Transverse colon (tissue), 4 donors: ENCODE data around the gene PCDHGB3. TPM values are rescaled to one million over a fixed set of nuclear protein-coding genes. Genes with fewer than 3 reads are reported as not detected.
A peak's percentile ranks its signal among the peaks of the same experiment; 100 is the strongest.

Experiments used
- DNase-seq: peaks from one replicate; pipeline ENCODE4 v3.0.0-alpha.2; 2019
- H3K27ac ChIP-seq, 4 donors: fragments of 200-600 bp; sonication (generic); 2 replicates each; pipeline ENCODE4 v1.5.1; 2016 to 2018; ENCODE audit warnings: inconsistent platforms in 4 of 4
- H3K27me3 ChIP-seq: fragments of 200-600 bp; sonication (generic); 2 replicates; pipeline ENCODE4 v1.5.1; 2017; ENCODE audit warnings: inconsistent platforms
- H3K36me3 ChIP-seq, 4 donors: fragments of 200-600 bp; sonication (generic); 2 replicates each; pipeline ENCODE4 v1.5.1; 2017 to 2019; ENCODE audit warnings: inconsistent platforms in 4 of 4
- H3K4me1 ChIP-seq, 4 donors: fragments of 200-600 bp; sonication (generic); 2 replicates each; pipeline ENCODE4 v1.5.1; 2017 to 2020; ENCODE audit warnings: inconsistent platforms in 4 of 4
- H3K4me3 ChIP-seq, 4 donors: fragments of 200-600 bp; sonication (generic); 1 replicate in 1 of 4; 2 replicates in 3 of 4; pipeline versions ENCODE4 v1.5.1 to v1.6.1; 2017 to 2019; ENCODE audit warnings: inconsistent platforms in 4 of 4
- H3K9me3 ChIP-seq, 2 donors: fragments of 200-600 bp; sonication (generic); 2 replicates each; pipeline ENCODE4 v1.5.1; 2017 to 2019; ENCODE audit warnings: inconsistent platforms in 2 of 2
- CTCF ChIP-seq, 5 experiments: fragments of 200-600 bp in 3 of 5; fragments of 450-650 bp in 2 of 5; sonication (generic) in 3 of 5; IDR thresholded peaks; 1 replicate in 2 of 5; 2 replicates in 3 of 5; pipeline ENCODE4 v1.5.1; 2016 to 2017; ENCODE audit warnings: antibody characterized with exemption in 5 of 5, inconsistent platforms in 3 of 5, mild to moderate bottlenecking in 2 of 5, moderate library complexity in 1 of 5
- EP300 ChIP-seq: sonication (generic); formaldehyde crosslinking; IDR thresholded peaks from one replicate; pipeline ENCODE4 v1.6.1; 2017; ENCODE audit warnings: antibody characterized with exemption, low read depth
- POLR2A ChIP-seq: fragments of 450-650 bp; IDR thresholded peaks from one replicate; pipeline ENCODE4 v1.6.1; 2016; ENCODE audit warnings: antibody characterized with exemption, mild to moderate bottlenecking, moderate library complexity
- POLR2AphosphoS5 ChIP-seq, 3 donors: sonication (generic); formaldehyde crosslinking; IDR thresholded peaks; one replicate each; pipeline ENCODE4 v1.6.1; 2016; ENCODE audit warnings: antibody characterized with exemption in 3 of 3
- WGBS, 2 donors: methylation state at CpG; one replicate each; pipeline ENCODE4 v1.1.5; 2018; ENCODE audit warnings: low coverage in 1 of 2; 5-methylcytosine and 5-hydroxymethylcytosine counted together
- in situ Hi-C, 4 donors: fragments of 200-750 bp; cut with MboI; loops; one replicate each; pipeline versions ENCODE4 v1.15.0 to v1.15.1; 2017; ENCODE audit warnings: low sequenced_read_pairs in 3 of 4, low pct_ligation_motif_present in 1 of 4, low pct_unique_long_range_greater_than_20kb in 1 of 4
- intact Hi-C: fragments of 100-400 bp; cut with DNase I; formaldehyde crosslinking; loops from one replicate; pipeline ENCODE4 v1.15.1; 2023; ENCODE audit warnings: low total_unique reads
- total RNA-seq, 4 donors: library from RNA; depleted of rRNA; stranded (reverse); fragments of >200 nt; gene quantifications; one replicate each; pipeline ENCODE4 v1.1.0, GENCODE V29; 2016

The PCDHGB3 gene
- total RNA-seq, 4 donors from 2014 or later: 1.4 to 3.8 (median 2.6) TPM

GRCh38 chr5:141342773-141343172 lies 27.3 kb upstream of the PCDHGB3 start:
- Histone ChIP-seq H3K4me1 (no peaks in the 10 kb centered on the region), H3K36me3 (no peaks in the 10 kb centered on the region), H3K9me3 (peaks cover 38 to 54% of the 10 kb centered on the region in 2 donors), H3K27ac (no peak overlapping the region), H3K4me3 (no peak overlapping the region), H3K27me3 (peaks cover 24% of the 10 kb centered on the region)
- intact Hi-C loops (no loop called here), in situ Hi-C loops (no loop called here)
- no peak for DNase-seq
- 10 to 45% methylated on average over 1 of the region's 1 CpG for WGBS, 2 donors
- TF ChIP-seq POLR2A (no peak), EP300 (no peak), POLR2AphosphoS5 (IDR thresholded peaks at IDR 0.05) (no peak), CTCF (IDR thresholded peaks at IDR 0.05) (no peak)

- WGBS, 2 donors: 35 to 55% methylated on average over 8 to 9 of the region's 9 CpGs
- H3K4me3 ChIP-seq: peak within 1 kb of the TSS in 1 of 4 donors; percentile 12
- H3K9me3 ChIP-seq: peaks cover 36 to 54% of the 10 kb centered on the region in 2 donors
- in situ Hi-C loops (no loop called here), intact Hi-C loops (no loop called here)
- no peak for DNase-seq
- no peak within 1 kb of the TSS for H3K27ac ChIP-seq
- H3K27me3 ChIP-seq: peaks cover 20% of the 10 kb centered on the region
- H3K4me1 ChIP-seq: no peaks in the 10 kb centered on the region
- H3K36me3 ChIP-seq: no peaks in the 10 kb centered on the region
- TF ChIP-seq POLR2A (no peak), POLR2AphosphoS5 (IDR thresholded peaks at IDR 0.05) (no peak), EP300 (no peak), CTCF (IDR thresholded peaks at IDR 0.05) (no peak)
Observed at GRCh38 chr5:141343242-141343952, 26.6 kb upstream of the PCDHGB3 start, which contains the start of gene PCDHGA3. PCDHGA3 (plus strand) TSS chr5:141343829; CDS start chr5:141344034, 205 bp downstream.

- 57 to 66% methylated on average over 22 to 31 of the region's 31 CpGs for WGBS, 2 donors
Observed at GRCh38 chr5:141343953-141344463, 26.0 kb upstream of the PCDHGB3 start.

More at GRCh38 chr5:141343953-141344463, 26.0 kb upstream of the PCDHGB3 start:
- intact Hi-C loops (no loop called here), in situ Hi-C loops (no loop called here)
- no peak overlapping the region for H3K27ac ChIP-seq
- DNase-seq: no peak
- peak overlapping the region in 1 of 4 donors; percentile 12 for H3K4me3 ChIP-seq
- peaks cover 30 to 49% of the 10 kb centered on the region in 2 donors for H3K9me3 ChIP-seq
- H3K27me3 ChIP-seq: peaks cover 14% of the 10 kb centered on the region
- TF ChIP-seq CTCF (IDR thresholded peaks at IDR 0.05) (no peak), POLR2A (no peak), POLR2AphosphoS5 (IDR thresholded peaks at IDR 0.05) (no peak), EP300 (no peak)
- H3K36me3 ChIP-seq: no peaks in the 10 kb centered on the region
- H3K4me1 ChIP-seq: no peaks in the 10 kb centered on the region
